Skeletal muscle satellite cell (primary cell): ENCODE measurements around the gene LAPTM5.

ENCODE experiments used
- H3K27me3 ChIP-seq: 2 replicates; pipeline ENCODE4 v1.7.0; 2013; ENCODE audit warnings: low read length; ENCODE audit not compliant: control insufficient read depth, insufficient read depth
- H3K36me3 ChIP-seq: 2 replicates; pipeline ENCODE4 v1.7.0; 2013; ENCODE audit warnings: mild to moderate bottlenecking, control low read depth, low read length; ENCODE audit not compliant: insufficient read depth
- H3K4me1 ChIP-seq: 2 replicates; pipeline ENCODE4 v1.7.0; 2013; ENCODE audit warnings: low read length; ENCODE audit not compliant: control insufficient read depth, insufficient read depth
- H3K4me2 ChIP-seq: 2 replicates; pipeline ENCODE4 v1.7.0; 2013; ENCODE audit warnings: mild to moderate bottlenecking, low read length
- H3K4me3 ChIP-seq: 2 replicates; pipeline ENCODE4 v1.7.0; 2013; ENCODE audit warnings: low read length
- H3K9ac ChIP-seq: 2 replicates; pipeline ENCODE4 v1.7.0; 2013; ENCODE audit warnings: mild to moderate bottlenecking, low read depth, low read length, moderate library complexity
- H3K9me3 ChIP-seq: replicated peaks from 2 replicates; pipeline ENCODE4 v1.7.0; 2013; ENCODE audit warnings: mild to moderate bottlenecking, control low read depth, low read length

The LAPTM5 gene

GRCh38 chr1:30785714-30786113 lies 28.1 kb upstream of the LAPTM5 start:
- Histone ChIP-seq H3K27me3 (no peaks in the 10 kb centered on the region), H3K9me3 (no peaks in the 10 kb centered on the region), H3K9ac (no peak overlapping the region), H3K4me2 (no peak overlapping the region), H3K4me3 (no peak overlapping the region), H3K4me1 (peaks cover 21% of the 10 kb centered on the region), H3K36me3 (no peaks in the 10 kb centered on the region)

GRCh38 chr1:30785181-30785580 lies 27.6 kb upstream of the LAPTM5 start:
- Histone ChIP-seq H3K4me3 (no peak overlapping the region), H3K36me3 (no peaks in the 10 kb centered on the region), H3K9me3 (no peaks in the 10 kb centered on the region), H3K4me1 (peaks cover 21% of the 10 kb centered on the region), H3K27me3 (peaks cover 5% of the 10 kb centered on the region), H3K9ac (no peak overlapping the region), H3K4me2 (no peak overlapping the region)

- Histone ChIP-seq H3K4me1 (peaks cover 11% of the 10 kb centered on the region), H3K36me3 (no peaks in the 10 kb centered on the region), H3K27me3 (peaks cover 5% of the 10 kb centered on the region), H3K4me3 (no peak overlapping the region), H3K9ac (no peak overlapping the region), H3K4me2 (no peak overlapping the region), H3K9me3 (no peaks in the 10 kb centered on the region)
Observed at GRCh38 chr1:30783256-30783915, 25.8 kb upstream of the LAPTM5 start.

- no peak overlapping the region for H3K4me3 ChIP-seq
Observed at GRCh38 chr1:30782361-30783255, 25.0 kb upstream of the LAPTM5 start.

GRCh38 chr1:30781906-30782305 lies 24.3 kb upstream of the LAPTM5 start:
- Histone ChIP-seq H3K4me2 (no peak overlapping the region), H3K4me1 (peaks cover 5% of the 10 kb centered on the region), H3K9ac (no peak overlapping the region), H3K4me3 (no peak overlapping the region), H3K9me3 (no peaks in the 10 kb centered on the region), H3K27me3 (peaks cover 5% of the 10 kb centered on the region), H3K36me3 (no peaks in the 10 kb centered on the region)

More at GRCh38 chr1:30782361-30783255, 25.0 kb upstream of the LAPTM5 start:
- no peak overlapping the region for H3K9ac ChIP-seq
- H3K27me3 ChIP-seq = peaks cover 5% of the 10 kb centered on the region
- peaks cover 5% of the 10 kb centered on the region for H3K4me1 ChIP-seq
- H3K4me2 ChIP-seq = peak overlapping the region; percentile 49
- no peaks in the 10 kb centered on the region for H3K36me3 ChIP-seq
- H3K9me3 ChIP-seq = no peaks in the 10 kb centered on the region

- Histone ChIP-seq H3K36me3 (no peaks in the 10 kb centered on the region), H3K9me3 (no peaks in the 10 kb centered on the region), H3K27me3 (peaks cover 9% of the 10 kb centered on the region), H3K9ac (no peak overlapping the region), H3K4me3 (no peak overlapping the region), H3K4me2 (no peak overlapping the region), H3K4me1 (peaks cover 5% of the 10 kb centered on the region)
Observed at GRCh38 chr1:30780409-30780808, 22.8 kb upstream of the LAPTM5 start.

GRCh38 chr1:30779294-30780071 lies 21.9 kb upstream of the LAPTM5 start:
- Histone ChIP-seq H3K27me3 (peaks cover 10% of the 10 kb centered on the region), H3K4me3 (no peak overlapping the region), H3K4me2 (no peak overlapping the region), H3K4me1 (peaks cover 9% of the 10 kb centered on the region), H3K9me3 (no peaks in the 10 kb centered on the region), H3K36me3 (no peaks in the 10 kb centered on the region), H3K9ac (no peak overlapping the region)

GRCh38 chr1:30778979-30779293 lies 21.4 kb upstream of the LAPTM5 start:
- Histone ChIP-seq H3K9ac (no peak overlapping the region), H3K4me1 (peaks cover 9% of the 10 kb centered on the region)

GRCh38 chr1:30778154-30778978 lies 20.8 kb upstream of the LAPTM5 start:
- Histone ChIP-seq H3K4me3 (no peak overlapping the region), H3K4me2 (no peak overlapping the region), H3K27me3 (peaks cover 16% of the 10 kb centered on the region), H3K9me3 (no peaks in the 10 kb centered on the region), H3K9ac (no peak overlapping the region), H3K4me1 (peaks cover 9% of the 10 kb centered on the region), H3K36me3 (no peaks in the 10 kb centered on the region)

More at GRCh38 chr1:30778979-30779293, 21.4 kb upstream of the LAPTM5 start:
- Histone ChIP-seq H3K4me3 (no peak overlapping the region), H3K27me3 (peaks cover 14% of the 10 kb centered on the region), H3K9me3 (no peaks in the 10 kb centered on the region), H3K4me2 (no peak overlapping the region), H3K36me3 (no peaks in the 10 kb centered on the region)

GRCh38 chr1:30777904-30778153 lies 20.3 kb upstream of the LAPTM5 start:
- Histone ChIP-seq H3K36me3 (no peaks in the 10 kb centered on the region), H3K4me3 (no peak overlapping the region), H3K9me3 (no peaks in the 10 kb centered on the region), H3K4me1 (peaks cover 9% of the 10 kb centered on the region), H3K4me2 (no peak overlapping the region), H3K27me3 (peaks cover 16% of the 10 kb centered on the region), H3K9ac (no peak overlapping the region)
